C4-2B (cell line): Measurements from ENCODE around the gene VAC14.

Experiments
- CTCF ChIP-seq: fragments of 450-650 bp; conservative IDR thresholded peaks from 2 replicates; pipeline ENCODE4 v1.5.1; 2017; ENCODE audit warnings: mild to moderate bottlenecking
- ZFX ChIP-seq: fragments of 450-650 bp; IDR thresholded peaks from 2 replicates; pipeline ENCODE4 v1.6.1; 2017

GRCh38 chr16:70717065-70717464 lies 83.9 kb downstream of the VAC14 start:
- TF ChIP-seq CTCF = no peak
- TF ChIP-seq ZFX = no peak
